Gastrocnemius medialis (tissue), 4 donors: ENCODE measurements around the gene ATE1. TPM values are rescaled to one million over a fixed set of nuclear protein-coding genes. Genes with fewer than 3 reads are reported as not detected.

Source experiments
- ATAC-seq, 2 donors: fragments of 150-250 bp; one replicate each; pipeline ENCODE4 v1.9.1; 2016
- DNase-seq, 2 donors: peaks; one replicate each; pipeline ENCODE4 v3.0.0-alpha.2; 2019
- H3K27ac ChIP-seq, 4 donors: fragments of 200-600 bp; sonication (generic); 1 replicate in 1 of 4; 2 replicates in 3 of 4; pipeline ENCODE4 v1.5.1; 2016 to 2018; ENCODE audit warnings: mild to moderate bottlenecking in 2 of 4, moderate library complexity in 1 of 4
- H3K27me3 ChIP-seq, 3 donors: fragments of 200-600 bp; sonication (generic) in 2 of 3; 1 replicate in 1 of 3; 2 replicates in 2 of 3; pipeline versions ENCODE4 v1.5.1 to v1.6.0; 2016 to 2019; ENCODE audit warnings: mild to moderate bottlenecking in 1 of 3, moderate library complexity in 1 of 3
- H3K36me3 ChIP-seq, 2 donors: fragments of 200-600 bp; sonication (generic) in 1 of 2; one replicate each; pipeline ENCODE4 v1.5.1; 2017 to 2018
- H3K4me1 ChIP-seq, 2 donors: fragments of 200-600 bp; sonication (generic) in 1 of 2; one replicate each; pipeline ENCODE4 v1.5.1; 2016 to 2017; ENCODE audit warnings: mild to moderate bottlenecking in 2 of 2
- H3K4me3 ChIP-seq, 4 donors: fragments of 200-600 bp; sonication (generic) in 3 of 4; 1 replicate in 1 of 4; 2 replicates in 3 of 4; pipeline ENCODE4 v1.5.1; 2016 to 2019; ENCODE audit warnings: mild to moderate bottlenecking in 2 of 4
- H3K9me3 ChIP-seq, 3 donors: fragments of 200-600 bp; sonication (generic) in 2 of 3; 1 replicate in 1 of 3; 2 replicates in 2 of 3; pipeline ENCODE4 v1.5.1; 2016 to 2019
- CTCF ChIP-seq, 5 experiments: fragments of 450-650 bp in 3 of 5; fragments of 200-600 bp in 2 of 5; sonication (generic) in 2 of 5; IDR thresholded peaks in 4 of 5; conservative IDR thresholded peaks in 1 of 5; 1 replicate in 4 of 5; 2 replicates in 1 of 5; pipeline ENCODE4 v1.5.1; 2016 to 2019; ENCODE audit warnings: antibody characterized with exemption in 5 of 5, mild to moderate bottlenecking in 3 of 5, moderate library complexity in 3 of 5
- POLR2A ChIP-seq, 2 donors: fragments of 450-650 bp; IDR thresholded peaks; one replicate each; pipeline ENCODE4 v1.6.1; 2017; ENCODE audit warnings: antibody characterized with exemption in 2 of 2, mild to moderate bottlenecking in 2 of 2, moderate library complexity in 2 of 2
- in situ Hi-C, 4 donors: fragments of 200-750 bp; cut with MboI; loops; one replicate each; pipeline versions ENCODE4 v1.15.0 to v1.8.0; 2017; ENCODE audit warnings: low sequenced_read_pairs in 4 of 4
- intact Hi-C: fragments of 100-400 bp; cut with DNase I; formaldehyde crosslinking; loops from one replicate; pipeline ENCODE4 v1.15.1; 2023; ENCODE audit warnings: low total_unique reads
- total RNA-seq, 4 donors: library from RNA; depleted of rRNA; stranded (reverse); fragments of >200 nt; gene quantifications; one replicate each; pipeline versions ENCODE4 v1.1.0 to v1.2.3, GENCODE V29; 2016

ATE1 gene
- total RNA-seq, 4 donors from 2014 or later = 34.3 to 57.6 (median 39.4) TPM

GRCh38 chr10:121695731-121696464, 231.9 kb downstream of the ATE1 start:
- intact Hi-C loops (no loop called here), in situ Hi-C loops (no loop called here)
- Histone ChIP-seq H3K27me3 (no peaks in the 10 kb centered on the region), H3K9me3 (no peaks in the 10 kb centered on the region), H3K27ac (no peak overlapping the region), H3K36me3 (no peaks in the 10 kb centered on the region), H3K4me1 (no peaks in the 10 kb centered on the region), H3K4me3 (no peak overlapping the region)
- no peak for DNase-seq
- ATAC-seq = no peak
- TF ChIP-seq CTCF (IDR thresholded peaks at IDR 0.05 in 4 of 5, conservative IDR thresholded peaks at IDR 0.05 in 1 of 5) = no peak
- TF ChIP-seq POLR2A (IDR thresholded peaks at IDR 0.05) = no peak

- Histone ChIP-seq H3K27me3 (no peaks in the 10 kb centered on the region), H3K4me3 (no peak overlapping the region), H3K27ac (no peak overlapping the region), H3K4me1 (no peaks in the 10 kb centered on the region), H3K36me3 (no peaks in the 10 kb centered on the region), H3K9me3 (no peaks in the 10 kb centered on the region)
- TF ChIP-seq POLR2A (IDR thresholded peaks at IDR 0.05) = no peak
- no peak for TF ChIP-seq CTCF (IDR thresholded peaks at IDR 0.05 in 4 of 5, conservative IDR thresholded peaks at IDR 0.05 in 1 of 5)
- DNase-seq = no peak
- intact Hi-C loops (no loop called here), in situ Hi-C loops (no loop called here)
- ATAC-seq = no peak
Measured at GRCh38 chr10:121694966-121695643, 232.7 kb downstream of the ATE1 start.

GRCh38 chr10:121694327-121694965, 233.4 kb downstream of the ATE1 start:
- no peak for TF ChIP-seq CTCF (IDR thresholded peaks at IDR 0.05 in 4 of 5, conservative IDR thresholded peaks at IDR 0.05 in 1 of 5)
- no peak for TF ChIP-seq POLR2A (IDR thresholded peaks at IDR 0.05)
- H3K4me1 ChIP-seq = no peaks in the 10 kb centered on the region
- DNase-seq (no peak), ATAC-seq (no peak)
- H3K27ac ChIP-seq = no peak overlapping the region
- H3K27me3 ChIP-seq = no peaks in the 10 kb centered on the region
- no peaks in the 10 kb centered on the region for H3K36me3 ChIP-seq
- H3K4me3 ChIP-seq = no peak overlapping the region
- H3K9me3 ChIP-seq = no peaks in the 10 kb centered on the region
- intact Hi-C loops = no loop called here
- in situ Hi-C loops = no loop called here

- Histone ChIP-seq H3K9me3 (no peaks in the 10 kb centered on the region), H3K27me3 (peaks cover 0 to 4% (median 0%) of the 10 kb centered on the region in 3 donors), H3K36me3 (no peaks in the 10 kb centered on the region), H3K27ac (no peak overlapping the region), H3K4me1 (no peaks in the 10 kb centered on the region), H3K4me3 (no peak overlapping the region)
- intact Hi-C loops (no loop called here), in situ Hi-C loops (no loop called here)
- DNase-seq (no peak), ATAC-seq (no peak)
- no peak for TF ChIP-seq CTCF (IDR thresholded peaks at IDR 0.05 in 4 of 5, conservative IDR thresholded peaks at IDR 0.05 in 1 of 5)
- no peak for TF ChIP-seq POLR2A (IDR thresholded peaks at IDR 0.05)
Measured at GRCh38 chr10:121692626-121693025, 235.2 kb downstream of the ATE1 start.
